Right renal cortex interstitium (tissue), 3 donors: ENCODE data around the gene GKAP1. TPM values are rescaled to one million over a fixed set of nuclear protein-coding genes. Genes with fewer than 3 reads are reported as not detected.
A peak's percentile ranks its signal among the peaks of the same experiment; 100 is the strongest.
"Not testable (repeated sequence)": the region's sequence is repeated elsewhere in the genome, so short reads cannot be mapped to it uniquely, and the experiment has no call there.

Source experiments
- DNase-seq, 3 donors: peaks; one replicate each; pipeline ENCODE4 v3.0.0-alpha.2; 2013; ENCODE audit warnings: low read depth in 3 of 3, low spot score in 2 of 3
- polyA plus RNA-seq, 3 donors: library from polyadenylated mRNA; unstranded; fragments of 120-200 nt; gene quantifications; one replicate each; pipeline ENCODE4 v1.2.1, GENCODE V29; 2013; ENCODE audit not compliant: insufficient read length in 3 of 3

Gene GKAP1
- polyA plus RNA-seq, 3 donors, result 17.5 to 18.8 (median 18.4) TPM

GRCh38 chr9:83733739-83734138 is 83.8 kb downstream of the GKAP1 start:
- DNase-seq, result no peak

GRCh38 chr9:83728591-83729368 is 88.8 kb downstream of the GKAP1 start:
- not testable (repeated sequence) for DNase-seq

- no peak for DNase-seq
Measured at GRCh38 chr9:83724436-83724835, 93.1 kb downstream of the GKAP1 start.

- no peak for DNase-seq
Measured at GRCh38 chr9:83722726-83723495, 94.7 kb downstream of the GKAP1 start.

- DNase-seq, result no peak
Measured at GRCh38 chr9:83721509-83721908, 96.1 kb downstream of the GKAP1 start.

- no peak for DNase-seq
Measured at GRCh38 chr9:83715794-83716193, 101.8 kb downstream of the GKAP1 start.

- DNase-seq, result no peak
Measured at GRCh38 chr9:83715221-83715620, 102.3 kb downstream of the GKAP1 start.

- DNase-seq, result no peak
Measured at GRCh38 chr9:83714329-83714728, 103.2 kb downstream of the GKAP1 start.

GRCh38 chr9:83708515-83709158 is 108.9 kb downstream of the GKAP1 start:
- DNase-seq, result peak in 1 of 3 donors; percentile 43

GRCh38 chr9:83707768-83708514 is 109.6 kb downstream of the GKAP1 start, which contains the start of gene UBQLN1:
Gene UBQLN1 (minus strand): TSS chr9:83707958. CDS start chr9:83707679, 279 bp downstream.
- DNase-seq, result peak; percentile 93 to 98 (median 93)

GRCh38 chr9:83707518-83707767 is 110.1 kb downstream of the GKAP1 start:
- peak in 1 of 3 donors; percentile 27 for DNase-seq

GRCh38 chr9:83706676-83707517 is 110.7 kb downstream of the GKAP1 start:
- peak in 2 of 3 donors; percentile 45 to 56 for DNase-seq

GRCh38 chr9:83705219-83705651 is 112.3 kb downstream of the GKAP1 start:
- DNase-seq, result not testable (repeated sequence)

- DNase-seq, result no peak
Measured at GRCh38 chr9:83701769-83702168, 115.8 kb downstream of the GKAP1 start.

GRCh38 chr9:83701286-83701685 is 116.3 kb downstream of the GKAP1 start:
- DNase-seq, result no peak

- no peak for DNase-seq
Measured at GRCh38 chr9:83699615-83700014, 118.0 kb downstream of the GKAP1 start.

- no peak for DNase-seq
Measured at GRCh38 chr9:83698976-83699585, 118.5 kb downstream of the GKAP1 start.

- no peak for DNase-seq
Measured at GRCh38 chr9:83691492-83691891, 126.1 kb downstream of the GKAP1 start.
